K562 (cell line): ENCODE data around the gene SFRP2. TPM values are rescaled to one million over a fixed set of nuclear protein-coding genes. Genes with fewer than 3 reads are reported as not detected.

ENCODE experiments used
- ATAC-seq: fragments of 200-7000 bp; cut with Tn5 transposase; 3 replicates; pipeline ENCODE4 v1.9.1; 2020; ENCODE audit warnings: moderate library complexity
- BruUV-seq: library from RNA; stranded (reverse); fragments of 400-500 nt; replicated peaks from 2 replicates; lab custom pipeline; 2021; lab: Mats Ljungman, UMichigan
- CTCF ChIA-PET: fragments of 300-600 bp; formaldehyde crosslinking; extraction: SDS; loops from one replicate; lab custom pipeline; 2021; ENCODE audit warnings: low intra/inter-chr PET ratio; lab: Yijun Ruan, JAX
- POLR2A ChIA-PET: fragments of 300-600, 350-650 bp; sonication (Branson Sonifier 250); formaldehyde crosslinking; extraction: SDS; loops from one replicate; lab custom pipeline; 2021; ENCODE audit warnings: antibody characterized with exemption, inconsistent platforms; lab: Yijun Ruan, JAX
- DNase-seq, 4 experiments: peaks; one replicate each; pipeline versions ENCODE4 v3.0.0 to v3.0.0-alpha.2; 2011 to 2018; ENCODE audit warnings: low spot score in 3 of 4, mixed read lengths in 3 of 4; ENCODE audit errors: extremely low read depth in 1 of 4
- FAIRE-seq: peaks from 2 replicates; lab custom pipeline; 2011; peaks lifted over from hg19 to GRCh38; lab: Jason Lieb, UNC
- H2AFZ ChIP-seq: 2 replicates; pipeline ENCODE4 v1.6.0; 2011; ENCODE audit warnings: low read depth, low read length, control low read depth, inconsistent platforms
- H3K27ac ChIP-seq: fragments of 200-600 bp; 3 replicates; pipeline ENCODE4 v1.8.0; 2011; ENCODE audit warnings: low read depth, mild to moderate bottlenecking, control low read depth, inconsistent platforms, low read length, moderate library complexity, mixed read lengths; ENCODE audit errors: extremely low read depth
- H3K27me3 ChIP-seq, 2 experiments: fragments of 300-600 bp in 1 of 2; 2 replicates in 1 of 2; 3 replicates in 1 of 2; pipeline versions ENCODE4 v1.6.0 to v1.8.0; 2011; ENCODE audit warnings: inconsistent platforms in 2 of 2, low read length in 2 of 2, mild to moderate bottlenecking in 1 of 2, mixed read lengths in 1 of 2, moderate library complexity in 1 of 2; ENCODE audit not compliant: control insufficient read depth in 2 of 2, insufficient read depth in 2 of 2
- H3K36me3 ChIP-seq: fragments of 300-600 bp; 3 replicates; pipeline ENCODE4 v1.8.0; 2011; ENCODE audit warnings: mild to moderate bottlenecking, low read length, inconsistent platforms; ENCODE audit not compliant: control insufficient read depth, insufficient read depth
- H3K4me1 ChIP-seq, 2 experiments: fragments of 200-600 bp in 1 of 2; replicated peaks in 1 of 2; 2 replicates in 1 of 2; 3 replicates in 1 of 2; pipeline versions ENCODE4 v1.5.1 to v1.8.0; 2011; ENCODE audit warnings: inconsistent platforms in 2 of 2, low read length in 2 of 2, mild to moderate bottlenecking in 1 of 2, mixed read lengths in 1 of 2, moderate library complexity in 1 of 2; ENCODE audit not compliant: control insufficient read depth in 2 of 2, insufficient read depth in 2 of 2
- H3K4me2 ChIP-seq: 2 replicates; pipeline ENCODE4 v1.6.1; 2011; ENCODE audit warnings: low read length, control low read depth, inconsistent platforms, mixed read lengths; ENCODE audit not compliant: insufficient read depth
- H3K4me3 ChIP-seq: fragments of 200-600 bp; sonication (generic), shearing (Covaris generic); 2 replicates; pipeline ENCODE4 v1.5.1; 2016; ENCODE audit warnings: control low read depth, inconsistent platforms
- H3K79me2 ChIP-seq: fragments of 200-600 bp; 3 replicates; pipeline ENCODE4 v1.8.0; 2011; ENCODE audit warnings: low read length, inconsistent platforms; ENCODE audit not compliant: control insufficient read depth, insufficient read depth
- H3K9ac ChIP-seq, 2 experiments: 2 replicates each; pipeline versions ENCODE4 v1.6.0 to v1.6.1; 2011; ENCODE audit warnings: low read depth in 2 of 2, low read length in 2 of 2, control low read depth in 1 of 2, inconsistent platforms in 1 of 2, mild to moderate bottlenecking in 1 of 2, mixed read lengths in 1 of 2; ENCODE audit not compliant: insufficient read depth in 1 of 2
- H3K9me1 ChIP-seq: one replicate; pipeline ENCODE4 v1.6.0; 2011; ENCODE audit warnings: inconsistent platforms, mild to moderate bottlenecking, low read length, moderate library complexity; ENCODE audit not compliant: control insufficient read depth, insufficient read depth
- H3K9me3 ChIP-seq: replicated peaks from 2 replicates; pipeline ENCODE4 v1.5.1; 2011; ENCODE audit warnings: low read depth, low read length, inconsistent platforms; ENCODE audit not compliant: control insufficient read depth, insufficient read depth
- H4K20me1 ChIP-seq: replicated peaks from 2 replicates; pipeline ENCODE4 v1.6.1; 2011; ENCODE audit warnings: low read length, inconsistent platforms, mixed read lengths; ENCODE audit not compliant: control insufficient read depth, insufficient read depth
- CUX1 ChIP-seq: fragments of 200-800 bp; sonication (Bioruptor generic); IDR thresholded peaks from 2 replicates; pipeline ENCODE4 v1.6.1; 2016; ENCODE audit warnings: missing genetic modification characterization, missing compliant biosample characterization
- FOXA1 ChIP-seq: fragments of 450-650 bp; IDR thresholded peaks from 2 replicates; pipeline ENCODE4 v1.6.1; 2016; ENCODE audit warnings: mild to moderate bottlenecking, borderline replicate concordance
- HDAC1 ChIP-seq, 2 experiments: fragments of 450-650 bp; IDR thresholded peaks; 2 replicates each; pipeline ENCODE4 v1.6.1; 2016 to 2017; ENCODE audit warnings: inconsistent platforms in 1 of 2, mild to moderate bottlenecking in 1 of 2, moderate library complexity in 1 of 2
- POLR2AphosphoS5 ChIP-seq: IDR thresholded peaks from 2 replicates; pipeline ENCODE4 v1.6.1; 2011; ENCODE audit warnings: mild to moderate bottlenecking, low read depth, low read length, moderate library complexity; ENCODE audit not compliant: control insufficient read depth, insufficient read depth
- POLR3A ChIP-seq: IDR thresholded peaks from 2 replicates; pipeline ENCODE4 v1.6.1; 2011; ENCODE audit warnings: borderline replicate concordance, mild to moderate bottlenecking, moderate library complexity; ENCODE audit not compliant: insufficient read length, insufficient read depth; ENCODE audit errors: extremely low read depth
- TEAD1 ChIP-seq, 2 experiments: fragments of 450-650 bp in 1 of 2; sonication (generic) in 1 of 2; formaldehyde crosslinking; IDR thresholded peaks; 2 replicates each; pipeline versions ENCODE4 v1.4.0 to v1.8.0; 2020 to 2022; ENCODE audit warnings: mild to moderate bottlenecking in 2 of 2, missing genetic modification reagents in 1 of 2
- ZNF277 ChIP-seq: fragments of 250-450 bp; sonication (Bioruptor Pico); IDR thresholded peaks from 2 replicates; pipeline ENCODE4 v1.8.0; 2022; ENCODE audit warnings: inconsistent platforms, mild to moderate bottlenecking, moderate library complexity, borderline replicate concordance
- ZNF592 ChIP-seq: fragments of 450-650 bp; IDR thresholded peaks from 2 replicates; pipeline ENCODE4 v1.6.1; 2017; ENCODE audit warnings: antibody characterized with exemption, mild to moderate bottlenecking
- WGBS: fragments of 100-300 bp; shearing (Covaris generic); methylation state at CpG from one replicate; pipeline ENCODE4 v1.1.6; 2016; ENCODE audit warnings: low coverage, mixed read lengths; ENCODE audit not compliant: insufficient coverage; ENCODE audit errors: missing lambda C conversion rate; 5-methylcytosine and 5-hydroxymethylcytosine counted together
- in situ Hi-C: fragments of 300-500 bp; cut with MboI; formaldehyde crosslinking; loops from 4 replicates; pipeline ENCODE4 v1.15.0; 2018; ENCODE audit warnings: inconsistent platforms, mixed read lengths
- intact Hi-C: fragments of 100-400 bp; cut with micrococcal nuclease; formaldehyde crosslinking; loops from 2 replicates; pipeline ENCODE4 v1.14.2; 2022
- polyA plus RNA-seq, 8 experiments: library from polyadenylated mRNA; depleted of rRNA in 4 of 8; stranded (reverse) in 5 of 8; unstranded in 3 of 8; fragments of >200 nt; fragmentation: Nextera tagmentation in 2 of 8; fragmentation: Illumina TruSeq in 1 of 8; extraction: Ambion mirVana in 2 of 8; extraction: Trizol in 1 of 8; gene quantifications; 2 replicates each; pipeline versions ENCODE4 v1.2.1 to v1.2.3, GENCODE V29; 2011 to 2014; ENCODE audit warnings: inconsistent platforms in 1 of 8, missing spikeins in 1 of 8
- total RNA-seq, 7 experiments: library from RNA; depleted of rRNA in 6 of 7; stranded (reverse); fragments of >200 nt in 6 of 7; fragmentation: Illumina TruSeq in 2 of 7; extraction: Trizol in 2 of 7; gene quantifications; 2 replicates each; pipeline versions ENCODE4 v1.2.1 to v1.2.3, GENCODE V29; 2011 to 2021; ENCODE audit warnings: low replicate concordance in 1 of 7

Gene SFRP2
- total and polyA plus RNA-seq, 9 of the 15 experiments (the other 6 are each of a cell fraction or from before 2014, with no cell fraction given), result 0.29 TPM; not detected in 8

- no peaks in the 10 kb centered on the region for H3K4me1 ChIP-seq
- CTCF ChIA-PET, result no interaction called here
- no TSS peak for BruUV-seq
- intact Hi-C loops (no loop called here), in situ Hi-C loops (no loop called here)
- H3K9me1 ChIP-seq, result no peaks in the 10 kb centered on the region
- no peak overlapping the region for H3K4me2 ChIP-seq
- no peaks in the 10 kb centered on the region for H3K79me2 ChIP-seq
- H3K36me3 ChIP-seq, result no peaks in the 10 kb centered on the region
- TF ChIP-seq POLR3A, result no peak
- TF ChIP-seq HDAC1 (IDR thresholded peaks at IDR 0.05), result no peak
- TF ChIP-seq ZNF277 (CRISPR knock-in tag), result no peak
- no peak for TF ChIP-seq TEAD1 (CRISPR knock-in tag; IDR thresholded peaks at IDR 0.05)
- TF ChIP-seq POLR2AphosphoS5, result no peak
- TF ChIP-seq CUX1 (CRISPR knock-in tag), result no peak
- TF ChIP-seq FOXA1, result no peak
- TF ChIP-seq ZNF592, result no peak
- H3K27ac ChIP-seq, result no peak overlapping the region
- FAIRE-seq (no peak), DNase-seq (no peak), ATAC-seq (no peak)
- WGBS, result 0% methylated on average over 3 of the region's 3 CpGs
- POLR2A ChIA-PET, result interaction anchor here (1.0 kb wide), 1 partner anchor 24 kb away, joined by 3 read pairs; no protein-coding TSS in a partner anchor
- H3K9me3 ChIP-seq, result no peaks in the 10 kb centered on the region
- H3K27me3 ChIP-seq, result peaks cover 0 to 6% of the 10 kb centered on the region in 2 experiments; a peak in 2 of 5 replicates
- no peak overlapping the region for H3K9ac ChIP-seq
- no peak overlapping the region for H2AFZ ChIP-seq
- H4K20me1 ChIP-seq, result no peaks in the 10 kb centered on the region
- H3K4me3 ChIP-seq, result no peak overlapping the region
Observed at GRCh38 chr4:153838564-153838963, 49.7 kb upstream of the SFRP2 start.
